Astrocyte (in vitro differentiated cells and primary cell): ENCODE results near the gene PKD2.

Experiments used
- CTCF ChIP-seq: IDR thresholded peaks from 2 replicates; pipeline ENCODE4 v1.5.1; 2011; ENCODE audit warnings: low read depth, mild to moderate bottlenecking, inconsistent platforms, low read length, moderate library complexity; ENCODE audit not compliant: insufficient read depth
- EZH2 ChIP-seq: IDR thresholded peaks from 2 replicates; pipeline ENCODE4 v1.6.1; 2012; ENCODE audit warnings: mild to moderate bottlenecking, low read length, inconsistent platforms; ENCODE audit not compliant: insufficient read depth

- TF ChIP-seq CTCF (no peak), EZH2 (no peak)
These were observed 103.4 kb downstream of the PKD2 start for GRCh38 chr4:88110826-88111225.
